Lung microvascular endothelial cell (primary cell): Measurements from ENCODE around the gene NDUFS4. TPM values are rescaled to one million over a fixed set of nuclear protein-coding genes. Genes with fewer than 3 reads are reported as not detected.
"Not testable (repeated sequence)": the region's sequence is repeated elsewhere in the genome, so short reads cannot be mapped to it uniquely, and the experiment has no call there.

Source experiments
- DNase-seq, 2 donors: peaks; one replicate each; pipeline versions ENCODE4 v3.0.0 to v3.0.0-alpha.2; 2010; ENCODE audit warnings: low read depth in 2 of 2
- total RNA-seq: library from RNA; depleted of rRNA; stranded (reverse); fragments of >200 nt; gene quantifications from 2 replicates; pipeline ENCODE4 v1.2.1, GENCODE V29; 2014

NDUFS4 gene
- total RNA-seq, 1 donor from 2014 or later = 100 TPM

DNA sequence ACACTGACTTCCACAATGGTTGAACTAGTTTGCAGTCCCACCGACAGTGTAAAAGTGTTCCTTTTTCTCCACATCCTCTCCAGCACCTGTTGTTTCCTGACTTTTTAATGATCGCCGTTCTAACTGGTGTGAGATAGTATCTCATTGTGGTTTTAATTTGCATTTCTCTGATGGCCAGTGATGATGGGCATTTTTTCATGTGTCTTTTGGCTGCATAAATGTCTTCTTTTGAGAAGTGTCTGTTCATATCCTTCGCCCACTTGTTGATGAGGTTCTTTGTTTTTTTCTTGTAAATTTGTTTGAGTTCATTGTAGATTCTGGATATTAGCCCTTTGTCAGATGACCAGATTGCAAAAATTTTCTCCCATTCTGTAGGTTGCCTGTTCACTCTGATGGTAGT lies 100.1 kb downstream of the NDUFS4 start:
- not testable (repeated sequence) for DNase-seq

GRCh38 chr5:53665313-53665712 lies 104.9 kb downstream of the NDUFS4 start:
- DNase-seq = not testable (repeated sequence)

- DNase-seq = no peak
Measured at GRCh38 chr5:53667621-53668020, 107.2 kb downstream of the NDUFS4 start.

DNA sequence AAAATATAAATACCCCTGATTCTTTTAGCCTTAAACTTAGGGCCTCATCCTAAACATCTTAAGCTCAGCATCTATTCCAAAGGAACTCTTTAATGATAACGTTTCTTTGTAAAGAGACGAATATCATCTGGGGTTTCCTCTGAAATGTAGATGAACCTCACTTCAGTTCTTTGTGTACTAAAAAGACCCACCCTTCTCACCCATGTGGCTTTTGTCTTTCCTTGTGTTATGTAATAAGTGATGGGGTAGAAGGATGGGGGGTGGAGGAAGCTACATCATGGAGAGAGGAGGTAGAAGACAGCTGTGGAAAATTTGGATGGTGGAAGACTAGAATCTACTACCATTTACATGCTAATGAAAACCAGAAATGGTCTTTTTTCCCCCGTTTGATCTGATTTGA lies 111.0 kb downstream of the NDUFS4 start:
- DNase-seq = no peak

- DNase-seq = no peak
Measured at GRCh38 chr5:53674121-53674520, 113.7 kb downstream of the NDUFS4 start.

GRCh38 chr5:53677632-53678031 lies 117.2 kb downstream of the NDUFS4 start:
- DNase-seq = no peak

GRCh38 chr5:53678981-53679660 lies 118.7 kb downstream of the NDUFS4 start:
- DNase-seq = peak in 1 of 2 donors; percentile 2

DNA sequence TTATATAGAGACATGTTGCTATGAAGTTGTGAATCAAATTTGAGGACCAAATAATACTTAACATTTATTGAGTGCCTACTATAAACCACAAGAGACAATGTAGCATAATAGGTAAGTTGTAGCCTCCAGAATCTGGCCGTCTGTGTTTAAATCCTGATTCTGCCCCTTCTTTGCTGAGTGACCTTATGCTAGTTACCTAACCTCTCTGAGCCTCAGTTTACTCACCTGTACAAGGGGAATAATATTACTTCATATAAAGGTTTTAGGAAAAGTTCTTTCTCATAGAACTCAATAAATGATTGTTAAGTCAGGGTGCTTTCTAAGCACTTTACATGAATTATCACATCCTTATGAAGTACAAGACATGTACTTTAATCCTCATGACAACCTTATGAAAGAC lies 120.6 kb downstream of the NDUFS4 start:
- DNase-seq = no peak

DNA sequence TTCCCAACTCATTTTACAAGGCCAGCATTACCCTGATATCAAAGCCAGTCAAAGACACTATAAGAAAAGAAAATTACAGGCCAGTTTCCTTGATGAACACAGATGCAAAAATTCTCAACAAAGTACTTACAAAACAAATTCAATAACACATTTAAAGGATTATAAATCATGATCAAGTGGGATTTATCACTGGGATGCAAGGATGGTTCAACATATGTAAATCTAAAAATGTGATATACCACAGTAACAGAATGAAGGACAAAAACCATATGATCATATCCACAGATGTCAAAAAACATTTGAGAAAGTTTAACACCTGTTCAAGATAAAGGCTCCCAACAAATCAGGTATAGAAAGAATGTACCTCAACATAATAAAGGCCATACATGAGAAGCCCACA lies 130.6 kb downstream of the NDUFS4 start:
- no peak for DNase-seq

DNA sequence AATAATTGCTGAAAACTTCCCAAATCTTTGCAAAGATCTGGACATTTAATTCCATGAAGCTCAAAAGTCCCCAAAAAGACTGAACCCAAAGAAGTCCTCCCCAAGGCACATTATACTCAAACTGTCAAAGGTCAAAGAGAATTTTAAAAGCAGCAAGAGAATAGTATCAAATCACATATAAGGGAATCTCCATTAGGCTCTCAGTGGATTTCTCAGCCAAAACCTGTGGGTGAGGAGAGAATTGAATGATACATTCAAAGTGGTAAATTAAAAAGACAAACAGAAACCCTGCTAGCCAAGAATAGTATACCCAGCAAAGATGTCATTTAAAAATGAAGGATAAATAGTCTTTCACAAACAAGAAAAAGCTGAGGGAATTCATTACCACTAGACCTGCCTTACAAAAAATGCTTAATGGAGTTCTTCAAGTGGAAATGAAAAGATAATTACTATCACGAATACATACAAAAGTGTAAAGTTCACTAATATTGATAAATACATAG lies 134.1 kb downstream of the NDUFS4 start:
- no peak for DNase-seq

GRCh38 chr5:53710405-53710804 lies 150.0 kb downstream of the NDUFS4 start:
- DNase-seq = not testable (repeated sequence)

DNA sequence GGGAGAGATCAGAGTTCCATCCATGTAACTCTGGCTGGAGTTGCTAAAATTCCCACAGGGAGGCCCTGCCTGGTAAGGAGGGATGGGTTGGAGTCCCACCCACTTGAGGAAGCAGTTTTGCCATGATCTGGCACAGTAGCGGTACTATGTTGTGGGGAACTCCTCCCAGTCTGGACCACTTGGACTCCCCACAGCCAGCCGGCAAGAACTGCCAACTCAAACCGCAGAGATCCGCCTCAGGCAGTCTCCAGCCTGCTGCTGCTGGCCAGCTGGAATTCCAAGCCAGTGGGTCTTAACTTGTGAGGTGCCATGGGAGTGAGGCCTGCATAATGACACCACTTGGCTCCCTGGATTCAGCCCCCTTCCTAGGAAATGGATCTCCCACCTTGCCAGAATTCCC lies 151.9 kb downstream of the NDUFS4 start:
- DNase-seq = no peak

DNA sequence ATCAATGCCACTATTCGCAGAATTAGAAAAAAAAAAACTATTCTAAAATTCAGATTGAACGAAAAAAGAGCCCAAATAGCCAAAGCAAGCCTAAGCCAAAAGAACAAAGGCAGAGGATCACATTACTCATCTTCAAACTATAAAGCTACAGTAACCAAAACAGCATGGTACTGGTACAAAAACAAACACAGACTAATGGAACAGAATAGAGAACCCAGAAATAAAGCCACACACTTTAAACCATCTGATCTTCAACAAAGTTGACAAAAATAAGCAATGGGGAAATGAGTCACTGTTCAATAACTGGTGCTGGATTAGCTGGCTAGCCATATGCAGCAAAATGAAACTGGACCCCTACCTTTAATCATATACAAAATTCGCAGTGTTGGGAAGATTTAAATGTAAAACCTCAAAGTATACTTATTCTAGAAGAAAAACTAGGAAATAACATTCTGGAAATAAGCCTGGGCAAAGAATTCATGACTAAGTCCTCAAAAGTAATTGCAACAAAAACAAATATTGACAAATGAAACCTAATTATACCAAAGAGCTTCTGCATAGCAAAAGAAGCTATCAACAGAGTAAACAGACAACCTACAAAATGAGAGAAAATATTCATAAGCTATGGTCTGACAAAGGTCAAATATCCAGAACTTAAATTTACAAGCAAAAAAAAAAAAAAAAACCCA lies 153.7 kb downstream of the NDUFS4 start:
- DNase-seq = no peak

DNA sequence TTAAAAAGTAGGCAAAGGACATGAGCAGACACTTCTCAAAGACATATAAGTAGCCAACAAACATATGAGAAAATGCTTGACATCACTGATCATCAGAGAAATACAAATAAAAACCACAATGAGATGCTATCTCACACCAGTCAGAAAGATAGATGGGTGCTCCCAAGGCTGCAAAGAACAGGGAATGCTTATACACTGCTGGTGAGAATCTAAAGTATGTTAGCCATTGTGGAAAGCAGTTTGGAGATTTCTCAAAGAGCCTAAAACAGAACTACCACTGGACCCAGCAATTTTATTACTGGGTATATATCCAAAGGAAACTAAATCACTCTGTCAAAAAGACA lies 154.2 kb downstream of the NDUFS4 start:
- no peak for DNase-seq

DNA sequence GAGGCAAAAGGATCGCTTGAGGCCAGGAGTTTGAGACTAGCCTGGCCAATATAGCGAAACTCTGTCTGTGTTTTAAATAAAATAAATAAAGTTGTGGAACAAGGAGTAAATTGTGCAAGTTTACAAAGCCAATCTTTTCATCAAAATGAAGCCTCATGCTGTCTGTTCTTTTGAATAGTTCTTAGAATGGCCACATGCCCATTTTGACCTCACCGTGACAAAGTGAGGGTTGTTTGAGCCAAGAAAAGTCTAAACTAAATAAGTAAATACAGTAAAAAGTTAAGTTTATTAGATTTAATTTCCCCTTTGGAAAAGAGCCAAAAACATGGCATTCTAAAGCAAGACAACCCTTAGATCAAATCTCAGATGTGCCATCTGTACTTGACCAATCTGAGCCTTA lies 165.7 kb downstream of the NDUFS4 start:
- no peak for DNase-seq

DNA sequence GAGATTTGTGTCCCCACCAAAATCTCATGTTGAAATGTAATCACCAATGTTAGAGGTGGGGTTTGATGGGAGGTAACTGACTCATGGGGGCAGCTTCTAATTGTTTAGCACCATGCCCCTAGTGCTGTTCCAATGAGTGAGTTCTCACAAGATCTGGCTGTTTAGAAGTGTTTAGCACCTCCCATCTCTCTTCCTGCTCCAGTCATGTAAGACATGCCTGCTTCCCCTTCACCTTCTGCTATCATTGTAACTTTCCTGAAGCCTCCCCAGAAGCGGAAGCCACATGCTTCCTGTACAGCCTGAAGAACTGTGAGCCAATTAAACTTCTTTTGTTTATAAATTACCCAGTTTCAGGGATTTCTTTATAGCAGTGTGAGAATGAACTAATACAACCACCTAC lies 170.5 kb downstream of the NDUFS4 start:
- peak; percentile 40 to 94 for DNase-seq

Other genes with a start within 250 kb of the NDUFS4 start
- 7.6 and 29.0 TPM in 2 replicates for gene FST, start 80.0 kb upstream of the NDUFS4 start, total RNA-seq